ENCODE results near the gene HIVEP2. TPM values are rescaled to one million over a fixed set of nuclear protein-coding genes. Genes with fewer than 3 reads are reported as not detected.

HIVEP2 gene
- total and polyA plus RNA-seq, 12 donors, result 5.4 to 27.6 (median 16.4) TPM

DNA sequence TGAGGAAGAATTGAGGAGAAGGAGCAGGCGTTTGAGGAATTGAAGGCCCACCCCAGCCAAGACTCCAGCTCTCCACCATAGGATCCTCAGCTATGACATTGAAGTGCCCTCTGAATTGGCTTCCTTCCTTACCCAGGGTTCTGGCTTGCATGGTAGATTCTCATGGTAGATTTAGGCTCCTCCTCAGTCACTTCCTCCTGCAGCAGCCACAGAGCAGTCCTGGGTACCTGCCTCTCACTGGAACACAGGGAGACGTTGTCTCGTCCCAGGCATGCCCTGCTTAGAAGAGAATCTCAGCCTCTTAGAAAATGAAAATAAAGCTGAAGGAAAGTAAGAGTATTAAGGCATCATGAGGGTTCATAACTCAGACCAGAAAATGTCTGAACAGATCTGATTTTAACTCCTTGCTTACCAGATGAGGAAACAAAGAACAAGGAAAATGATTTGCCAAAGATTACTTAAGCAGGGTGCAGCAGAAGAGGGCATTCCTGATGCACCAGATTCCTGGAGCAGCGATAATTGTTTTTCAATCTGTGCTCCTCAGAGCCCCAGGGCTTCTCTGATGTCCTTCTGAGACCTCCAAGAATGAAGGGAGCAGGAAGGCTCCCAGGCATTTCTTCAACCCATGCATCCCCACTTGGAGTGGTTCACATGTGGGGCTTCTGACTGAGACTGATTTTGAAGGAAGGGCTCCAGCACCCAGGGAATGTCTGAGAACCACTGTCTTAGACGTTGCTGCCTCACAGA, 219.8 kb downstream of the HIVEP2 start:
- Histone ChIP-seq H3K36me3 (replicated peaks in 1 of 2) (no peaks in the 10 kb centered on the region), H3K27me3 (no peaks in the 10 kb centered on the region), H3K4me1 (replicated peaks in 1 of 2) (peaks cover 0 to 9% of the 10 kb centered on the region in 2 donors), H3K4me3 (no peak overlapping the region), H3K9me3 (replicated peaks in 1 of 3) (peaks cover 0 to 6% (median 0%) of the 10 kb centered on the region in 3 donors), H3K27ac (no peak overlapping the region)
- TF ChIP-seq, protein P1, sequence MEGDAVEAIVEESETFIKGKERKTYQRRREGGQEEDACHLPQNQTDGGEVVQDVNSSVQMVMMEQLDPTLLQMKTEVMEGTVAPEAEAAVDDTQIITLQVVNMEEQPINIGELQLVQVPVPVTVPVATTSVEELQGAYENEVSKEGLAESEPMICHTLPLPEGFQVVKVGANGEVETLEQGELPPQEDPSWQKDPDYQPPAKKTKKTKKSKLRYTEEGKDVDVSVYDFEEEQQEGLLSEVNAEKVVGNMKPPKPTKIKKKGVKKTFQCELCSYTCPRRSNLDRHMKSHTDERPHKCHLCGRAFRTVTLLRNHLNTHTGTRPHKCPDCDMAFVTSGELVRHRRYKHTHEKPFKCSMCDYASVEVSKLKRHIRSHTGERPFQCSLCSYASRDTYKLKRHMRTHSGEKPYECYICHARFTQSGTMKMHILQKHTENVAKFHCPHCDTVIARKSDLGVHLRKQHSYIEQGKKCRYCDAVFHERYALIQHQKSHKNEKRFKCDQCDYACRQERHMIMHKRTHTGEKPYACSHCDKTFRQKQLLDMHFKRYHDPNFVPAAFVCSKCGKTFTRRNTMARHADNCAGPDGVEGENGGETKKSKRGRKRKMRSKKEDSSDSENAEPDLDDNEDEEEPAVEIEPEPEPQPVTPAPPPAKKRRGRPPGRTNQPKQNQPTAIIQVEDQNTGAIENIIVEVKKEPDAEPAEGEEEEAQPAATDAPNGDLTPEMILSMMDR (IDR thresholded peaks at IDR 0.05), result no peak
- 64 to 83% (median 74%) methylated on average over 5 of the region's 5 CpGs for WGBS, 4 donors
- DNase-seq, result no peak
- intact Hi-C loops (cut with DNase I), result no loop called here

DNA sequence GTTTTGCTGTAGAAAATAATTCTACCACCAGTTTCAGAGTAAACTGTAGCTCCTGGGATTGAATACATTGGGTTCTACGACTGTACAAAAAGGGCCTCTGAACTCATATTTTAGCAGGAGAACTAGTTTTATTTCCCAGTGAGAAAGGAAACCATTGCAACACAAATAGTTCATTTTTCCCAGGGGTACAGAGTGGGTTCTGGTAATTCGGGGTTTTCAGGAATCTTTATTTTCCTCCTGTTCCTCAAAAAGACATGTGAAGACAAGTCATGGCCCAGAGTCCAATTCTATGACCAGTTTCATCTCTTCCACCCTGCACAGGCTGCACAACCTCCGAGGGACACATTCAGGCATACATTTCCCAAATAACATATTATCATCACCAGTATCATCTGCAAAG, 222.1 kb downstream of the HIVEP2 start:
- Histone ChIP-seq H3K36me3 (replicated peaks in 1 of 2) (no peaks in the 10 kb centered on the region), H3K4me3 (no peak overlapping the region), H3K27ac (no peak overlapping the region), H3K4me1 (replicated peaks in 1 of 2) (no peaks in the 10 kb centered on the region), H3K27me3 (no peaks in the 10 kb centered on the region), H3K9me3 (replicated peaks in 1 of 3) (peaks cover 0 to 14% (median 6%) of the 10 kb centered on the region in 3 donors)
- 66 to 75% (median 71%) methylated on average over 3 of the region's 3 CpGs for WGBS, 4 donors
- TF ChIP-seq, protein P1 (IDR thresholded peaks at IDR 0.05), result no peak
- TF ChIP-seq POLR2A (IDR thresholded peaks at IDR 0.05), result no peak
- no peak for DNase-seq
- intact Hi-C loops (cut with DNase I), result no loop called here

DNA sequence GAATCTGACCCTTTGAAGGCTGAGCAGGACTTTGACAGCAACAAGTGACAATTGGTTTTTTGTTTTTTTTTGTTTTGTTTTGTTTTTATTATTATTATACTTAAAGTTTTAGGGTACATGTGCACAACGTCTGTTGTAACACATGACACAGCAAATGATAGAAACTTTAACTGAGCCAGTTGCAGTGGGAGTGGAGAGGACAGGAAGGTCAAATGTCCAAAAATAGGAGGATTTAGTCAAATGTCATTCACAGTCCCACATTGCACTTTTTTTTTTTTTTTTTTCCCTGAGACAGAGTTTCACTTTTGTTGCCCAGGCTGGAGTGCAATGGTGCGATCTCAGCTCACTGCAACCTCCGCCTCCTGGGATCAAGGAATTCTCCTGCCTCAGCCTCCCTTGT, 223.0 kb downstream of the HIVEP2 start:
- Histone ChIP-seq H3K9me3 (replicated peaks in 1 of 3) (peaks cover 0 to 14% (median 6%) of the 10 kb centered on the region in 3 donors), H3K27me3 (no peaks in the 10 kb centered on the region), H3K36me3 (replicated peaks in 1 of 2) (no peaks in the 10 kb centered on the region), H3K27ac (no peak overlapping the region), H3K4me1 (replicated peaks in 1 of 2) (no peaks in the 10 kb centered on the region), H3K4me3 (no peak overlapping the region)
- TF ChIP-seq, protein P1 (IDR thresholded peaks at IDR 0.05), result no peak
- TF ChIP-seq POLR2A (IDR thresholded peaks at IDR 0.05), result no peak
- intact Hi-C loops (cut with DNase I), result no loop called here
- DNase-seq, result no peak
- 59 to 74% (median 68%) methylated on average over 3 of the region's 3 CpGs for WGBS, 4 donors

DNA sequence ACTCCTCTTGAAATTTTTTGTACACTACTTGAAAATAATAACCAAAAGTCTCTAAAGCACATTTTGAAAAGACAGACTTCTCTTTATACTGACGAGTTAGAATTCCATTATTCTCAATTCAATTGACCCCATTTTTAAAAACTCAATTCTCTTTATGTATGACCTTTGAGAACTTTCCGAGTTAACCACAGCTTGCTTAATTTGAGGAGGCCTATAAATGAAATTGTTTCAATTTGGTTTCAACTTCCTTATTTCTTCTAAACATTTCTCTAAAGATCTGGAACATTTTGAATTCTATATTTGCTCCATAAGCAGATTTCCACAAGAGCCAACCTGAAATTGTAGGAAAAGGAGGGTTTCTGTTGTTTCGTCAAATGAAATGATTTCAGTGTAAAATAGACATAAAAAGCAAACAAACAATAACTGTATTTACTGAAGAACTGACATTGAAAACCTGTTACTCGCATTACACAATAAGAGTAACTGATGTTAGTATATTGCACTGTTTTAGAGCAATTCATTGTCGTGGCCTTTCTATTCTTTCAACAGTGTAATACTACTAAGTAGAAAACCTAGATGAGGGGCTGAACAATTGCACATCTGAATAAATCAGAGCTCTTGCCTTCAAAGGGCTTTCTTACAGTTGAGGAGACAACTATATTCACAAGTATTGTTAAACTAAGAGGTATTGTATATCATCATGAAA, 223.6 kb downstream of the HIVEP2 start:
- Histone ChIP-seq H3K36me3 (replicated peaks in 1 of 2) (no peaks in the 10 kb centered on the region), H3K4me3 (no peak overlapping the region), H3K9me3 (replicated peaks in 1 of 3) (peaks cover 0 to 14% (median 6%) of the 10 kb centered on the region in 3 donors), H3K4me1 (replicated peaks in 1 of 2) (no peaks in the 10 kb centered on the region), H3K27ac (no peak overlapping the region), H3K27me3 (no peaks in the 10 kb centered on the region)
- DNase-seq, result no peak
- TF ChIP-seq POLR2A (IDR thresholded peaks at IDR 0.05), result no peak
- TF ChIP-seq, protein P1 (IDR thresholded peaks at IDR 0.05), result no peak
- WGBS, 4 donors, result 71 to 78% (median 73%) methylated on average over 5 of the region's 5 CpGs
- intact Hi-C loops (cut with DNase I), result no loop called here
